Measurements from ENCODE around the gene RHEBL1.

Gene RHEBL1

DNA sequence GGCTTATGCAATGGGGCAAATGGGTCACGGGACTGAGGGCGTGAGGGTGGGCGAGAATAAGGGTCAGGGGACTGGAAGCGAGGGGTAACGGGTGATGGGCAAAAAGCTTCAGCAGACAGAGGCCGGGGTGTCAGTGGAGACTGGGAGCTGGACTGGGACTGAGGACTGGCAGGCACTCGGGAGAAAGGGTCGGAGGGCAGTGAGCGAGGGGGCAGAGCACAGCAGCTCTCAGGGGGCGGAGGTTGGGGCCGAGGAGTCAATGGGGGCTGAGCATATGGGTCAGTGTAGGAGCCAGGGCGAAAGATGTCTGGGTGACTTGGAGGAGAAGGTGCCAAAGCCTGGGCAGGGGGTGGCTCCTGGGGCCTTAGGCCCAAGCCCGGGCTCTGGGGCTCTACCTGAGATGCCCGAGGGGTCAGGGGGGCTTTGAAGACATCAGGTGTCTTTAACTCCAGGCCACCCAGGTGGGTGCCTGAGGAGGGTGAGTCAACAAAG lies 29.4 kb downstream of the RHEBL1 start:
- TF ChIP-seq, protein P1, sequence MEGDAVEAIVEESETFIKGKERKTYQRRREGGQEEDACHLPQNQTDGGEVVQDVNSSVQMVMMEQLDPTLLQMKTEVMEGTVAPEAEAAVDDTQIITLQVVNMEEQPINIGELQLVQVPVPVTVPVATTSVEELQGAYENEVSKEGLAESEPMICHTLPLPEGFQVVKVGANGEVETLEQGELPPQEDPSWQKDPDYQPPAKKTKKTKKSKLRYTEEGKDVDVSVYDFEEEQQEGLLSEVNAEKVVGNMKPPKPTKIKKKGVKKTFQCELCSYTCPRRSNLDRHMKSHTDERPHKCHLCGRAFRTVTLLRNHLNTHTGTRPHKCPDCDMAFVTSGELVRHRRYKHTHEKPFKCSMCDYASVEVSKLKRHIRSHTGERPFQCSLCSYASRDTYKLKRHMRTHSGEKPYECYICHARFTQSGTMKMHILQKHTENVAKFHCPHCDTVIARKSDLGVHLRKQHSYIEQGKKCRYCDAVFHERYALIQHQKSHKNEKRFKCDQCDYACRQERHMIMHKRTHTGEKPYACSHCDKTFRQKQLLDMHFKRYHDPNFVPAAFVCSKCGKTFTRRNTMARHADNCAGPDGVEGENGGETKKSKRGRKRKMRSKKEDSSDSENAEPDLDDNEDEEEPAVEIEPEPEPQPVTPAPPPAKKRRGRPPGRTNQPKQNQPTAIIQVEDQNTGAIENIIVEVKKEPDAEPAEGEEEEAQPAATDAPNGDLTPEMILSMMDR (IDR thresholded peaks at IDR 0.05): no peak
- Histone ChIP-seq H3K27ac (no peak overlapping the region), H3K4me3 (no peak overlapping the region)
- DNase-seq (ENCODE audit: low spot score): no peak

DNA sequence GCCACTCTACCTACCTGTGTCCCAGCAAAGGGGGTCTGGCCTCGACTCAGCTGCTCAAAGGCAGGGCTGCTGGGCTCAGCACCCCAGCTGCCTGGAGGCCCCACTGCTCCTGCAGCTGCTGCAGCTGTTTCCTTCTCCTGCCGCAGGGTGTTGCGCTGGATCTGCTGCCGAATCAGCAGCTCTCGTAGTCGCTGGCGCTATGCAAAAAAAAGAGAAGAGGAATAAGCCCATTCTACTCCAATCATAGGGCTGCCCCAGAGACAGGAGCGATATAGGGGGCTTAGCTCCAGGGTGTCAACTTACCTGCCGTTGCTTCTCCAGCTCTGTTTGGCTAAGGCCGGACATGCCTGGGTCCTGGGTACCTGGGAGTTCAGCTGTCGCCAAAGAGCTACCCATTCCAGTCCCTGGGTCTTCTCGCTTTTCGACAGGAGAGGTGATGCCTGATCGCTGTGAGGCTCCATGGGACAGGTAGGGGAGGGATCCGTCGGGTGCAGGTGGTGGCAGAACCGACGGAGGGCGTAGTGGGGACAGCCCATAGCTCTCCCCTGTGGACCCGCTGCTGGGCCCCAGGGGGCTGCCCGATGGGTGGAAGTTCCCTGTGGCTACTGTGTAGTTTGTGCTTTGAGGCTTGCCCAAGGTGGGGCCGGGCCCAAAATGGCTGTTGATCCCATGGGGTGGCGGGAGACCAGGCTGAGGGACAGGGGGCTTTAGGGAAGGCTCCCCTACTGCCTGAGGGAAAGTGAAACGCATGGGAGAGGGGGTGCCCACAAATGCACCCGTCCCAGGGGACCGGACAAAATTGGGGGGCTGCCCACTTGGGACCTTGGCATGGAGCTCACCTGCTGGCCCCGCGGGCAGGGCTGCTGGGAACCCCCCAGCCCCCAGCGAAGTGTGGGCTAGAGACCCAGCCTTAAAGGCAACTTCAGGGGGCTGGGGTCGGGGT lies 30.1 kb downstream of the RHEBL1 start:
- Histone ChIP-seq H3K27ac (no peak overlapping the region), H3K4me3 (no peak overlapping the region)
- TF ChIP-seq, protein P1 (IDR thresholded peaks at IDR 0.05): no peak
- DNase-seq (ENCODE audit: low spot score): no peak

DNA sequence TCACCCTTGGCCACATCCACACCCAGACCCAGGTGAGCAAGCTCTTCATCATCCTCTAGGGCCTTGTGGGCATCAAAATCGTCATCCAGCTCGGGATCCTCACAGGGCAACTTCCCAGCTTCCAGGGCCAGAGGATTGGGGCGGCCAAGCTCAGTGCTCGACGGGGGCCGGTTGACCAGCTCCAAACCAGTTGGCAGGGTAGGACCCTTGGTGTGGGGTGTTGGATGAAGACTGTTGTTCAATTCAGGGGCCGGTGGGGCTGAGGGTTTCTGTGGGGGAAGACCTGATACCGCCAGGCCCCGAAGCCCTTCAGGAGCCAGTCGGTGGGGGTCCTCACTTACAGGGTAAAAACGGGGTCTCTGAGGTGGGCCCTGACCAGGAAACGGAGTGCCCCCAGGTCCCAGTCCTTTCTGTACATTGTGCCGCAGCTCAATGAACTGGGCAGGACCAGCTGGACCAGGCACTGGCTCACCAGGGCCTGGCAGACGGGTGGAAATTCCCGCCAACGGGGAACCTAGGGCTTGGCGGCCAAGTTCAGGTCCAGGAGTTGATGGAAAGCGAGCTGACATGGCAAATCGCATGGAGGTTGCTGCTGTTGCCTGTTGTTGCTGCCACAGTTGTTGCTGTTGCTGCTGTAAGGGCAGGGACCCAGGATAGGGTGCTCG lies 31.4 kb downstream of the RHEBL1 start:
- Histone ChIP-seq H3K27ac (no peak overlapping the region), H3K4me3 (no peak overlapping the region)
- TF ChIP-seq, protein P1 (IDR thresholded peaks at IDR 0.05): no peak
- DNase-seq (ENCODE audit: low spot score): no peak

DNA sequence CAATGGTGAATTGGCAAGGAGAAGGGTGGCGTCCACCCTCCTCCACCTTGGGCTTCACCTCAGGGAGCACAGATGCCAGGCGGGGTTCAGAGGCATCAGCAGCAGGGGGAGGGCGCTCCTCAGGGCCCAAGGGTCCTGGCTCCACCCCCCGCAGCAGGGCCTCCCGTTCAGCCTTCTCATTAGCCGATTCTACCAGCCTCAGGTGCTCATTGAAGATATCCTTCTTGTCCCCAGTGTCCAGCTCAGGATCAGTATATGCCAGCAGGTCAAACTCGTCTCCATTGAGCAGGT lies 31.9 kb downstream of the RHEBL1 start:
- TF ChIP-seq, protein P1 (IDR thresholded peaks at IDR 0.05): no peak
- Histone ChIP-seq H3K27ac (no peak overlapping the region), H3K4me3 (no peak overlapping the region)
- DNase-seq (ENCODE audit: low spot score): no peak

DNA sequence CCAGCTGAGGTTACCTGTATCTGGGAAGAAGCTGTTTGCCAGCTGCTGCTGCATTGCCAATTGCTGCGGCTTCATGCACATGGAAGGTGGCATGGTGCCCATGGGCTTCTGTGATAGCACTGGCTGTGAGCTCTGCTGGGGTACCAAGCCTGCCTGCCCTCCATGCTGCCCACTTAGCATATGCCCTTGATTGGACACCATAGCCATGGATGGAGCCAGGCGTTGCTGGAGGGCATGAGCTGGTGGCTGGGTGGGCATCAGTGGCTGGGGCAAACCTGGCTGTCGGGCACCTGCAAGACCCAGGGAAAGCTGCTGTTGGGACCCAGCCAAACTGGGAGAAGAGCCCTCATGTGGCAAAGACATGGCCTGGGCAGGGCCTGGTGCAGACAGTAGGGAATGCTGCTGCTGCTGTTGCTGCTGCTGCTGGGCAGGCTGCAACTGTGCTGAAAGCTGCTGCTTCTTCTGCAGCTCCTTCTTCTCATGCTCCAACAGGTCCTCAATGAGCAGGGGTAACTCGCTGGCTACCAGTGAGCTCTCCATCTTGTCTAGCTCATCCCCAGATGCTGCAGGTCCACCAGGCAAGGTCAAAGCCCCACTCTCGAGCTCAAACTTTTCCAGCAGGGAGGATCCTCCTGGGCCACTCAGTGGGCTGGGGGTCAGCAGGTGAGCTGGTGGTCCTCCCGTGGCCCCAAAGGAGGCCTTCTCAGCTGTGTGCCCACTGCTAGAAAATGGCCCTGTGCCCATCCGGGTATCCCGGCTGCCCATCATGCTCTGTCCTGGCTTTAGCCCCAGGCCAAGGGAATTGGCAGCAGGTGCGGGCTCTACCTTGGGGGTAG lies 32.5 kb downstream of the RHEBL1 start:
- H3K4me3 ChIP-seq: no peak overlapping the region
- DNase-seq (ENCODE audit: low spot score): no peak
- H3K27ac ChIP-seq: no peak overlapping the region
- TF ChIP-seq, protein P1 (IDR thresholded peaks at IDR 0.05): no peak

DNA sequence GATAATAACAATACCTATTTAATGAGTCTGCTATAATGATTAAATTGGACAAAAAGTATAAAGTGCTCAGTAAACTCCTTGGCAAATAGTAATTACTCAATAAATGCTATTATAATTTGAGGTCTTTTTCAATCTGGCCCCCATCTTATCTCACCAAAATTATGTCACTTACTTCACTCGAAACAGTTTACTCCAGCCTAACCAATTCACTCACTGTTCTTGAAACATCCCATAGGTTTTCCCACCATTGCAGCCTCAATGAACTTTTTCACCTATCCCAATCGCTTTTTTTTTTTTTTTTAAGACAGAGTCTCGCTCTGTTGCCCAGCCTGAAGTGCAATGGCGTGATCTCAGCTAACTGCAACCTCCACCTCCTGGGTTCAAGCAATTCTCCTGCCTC lies 33.8 kb downstream of the RHEBL1 start:
- no peak for DNase-seq (ENCODE audit: low spot score)

More for the DNA sequence above, 33.8 kb downstream of the RHEBL1 start:
- TF ChIP-seq, protein P1 (IDR thresholded peaks at IDR 0.05): no peak
- Histone ChIP-seq H3K4me3 (no peak overlapping the region), H3K27ac (no peak overlapping the region)
